Activated T-cell treated with anti-CD3 and anti-CD28 coated beads, Interleukin-2, amount 50 U/mL, for 48 hours (primary cell): ENCODE results near the gene PLXNA4.

Experiments
- DNase-seq, 2 experiments: peaks; one replicate each; pipeline ENCODE4 v3.0.0-alpha.2; 2020

Gene PLXNA4

GRCh38 chr7:132095111-132095765, 481.0 kb downstream of the PLXNA4 start:
- DNase-seq: no peak

GRCh38 chr7:132092106-132092505, 484.2 kb downstream of the PLXNA4 start:
- no peak for DNase-seq

- DNase-seq: no peak
These were observed 484.6 kb downstream of the PLXNA4 start for GRCh38 chr7:132091706-132092105.

GRCh38 chr7:132090444-132090843, 485.8 kb downstream of the PLXNA4 start:
- DNase-seq: no peak

- no peak for DNase-seq
These were observed 486.9 kb downstream of the PLXNA4 start for GRCh38 chr7:132089356-132089755.

- no peak for DNase-seq
These were observed 488.8 kb downstream of the PLXNA4 start for GRCh38 chr7:132087421-132087820.

- DNase-seq: no peak
These were observed 491.4 kb downstream of the PLXNA4 start for GRCh38 chr7:132084776-132085388.

GRCh38 chr7:132083537-132084123, 492.6 kb downstream of the PLXNA4 start:
- DNase-seq: no peak

GRCh38 chr7:132083126-132083525, 493.1 kb downstream of the PLXNA4 start:
- DNase-seq: no peak

GRCh38 chr7:132082394-132082793, 493.9 kb downstream of the PLXNA4 start:
- no peak for DNase-seq

GRCh38 chr7:132081686-132082085, 494.6 kb downstream of the PLXNA4 start:
- no peak for DNase-seq

GRCh38 chr7:132080967-132081668, 495.2 kb downstream of the PLXNA4 start:
- DNase-seq: no peak

GRCh38 chr7:132080467-132080866, 495.8 kb downstream of the PLXNA4 start:
- no peak for DNase-seq

- no peak for DNase-seq
These were observed 497.2 kb downstream of the PLXNA4 start for GRCh38 chr7:132078891-132079735.

- no peak for DNase-seq
These were observed 498.1 kb downstream of the PLXNA4 start for GRCh38 chr7:132077971-132078685.

GRCh38 chr7:132076301-132077035, 499.8 kb downstream of the PLXNA4 start:
- no peak for DNase-seq

GRCh38 chr7:132075515-132075914, 500.8 kb downstream of the PLXNA4 start:
- DNase-seq: no peak

- no peak for DNase-seq
These were observed 502.2 kb downstream of the PLXNA4 start for GRCh38 chr7:132073920-132074589.
